Measurements from ENCODE around the gene GRAP2. TPM values are rescaled to one million over a fixed set of nuclear protein-coding genes. Genes with fewer than 3 reads are reported as not detected.

The GRAP2 gene
- total RNA-seq, 1 donor from 2014 or later, result 12.3 TPM

GRCh38 chr22:39893526-39893925, 7.4 kb upstream of the GRAP2 start, which contains the start of gene ENTHD1:
TSS of gene ENTHD1 (minus strand) at chr22:39893760. CDS start at chr22:39887748, 6,012 bp downstream.
- Histone ChIP-seq H3K36me3 (no peaks in the 10 kb centered on the region), H3K4me3 (no peak within 1 kb of the TSS), H3K27me3 (no peaks in the 10 kb centered on the region), H3K4me1 (no peaks in the 10 kb centered on the region), H3K27ac (no peak within 1 kb of the TSS), H3K9me3 (no peaks in the 10 kb centered on the region)
- DNase-seq (ENCODE audit: extremely low spot score in 2 of 2), result no peak
- TF ChIP-seq CTCF (IDR thresholded peaks at IDR 0.05) (no peak), POLR2A (IDR thresholded peaks at IDR 0.05) (no peak), POLR2AphosphoS5 (IDR thresholded peaks at IDR 0.05; ENCODE audit: insufficient read depth in 1 of 2, low read depth in 1 of 2) (no peak)
- intact Hi-C loops (cut with DNase I), result no loop called here

GRCh38 chr22:39894554-39895092, 6.3 kb upstream of the GRAP2 start:
- no peaks in the 10 kb centered on the region for H3K9me3 ChIP-seq
- no peak for DNase-seq (ENCODE audit: extremely low spot score in 2 of 2)
- H3K4me3 ChIP-seq, result no peak overlapping the region
- H3K36me3 ChIP-seq, result no peaks in the 10 kb centered on the region
- intact Hi-C loops (cut with DNase I), result no loop called here
- TF ChIP-seq CTCF (IDR thresholded peaks at IDR 0.05) (no peak), POLR2A (IDR thresholded peaks at IDR 0.05) (no peak), POLR2AphosphoS5 (IDR thresholded peaks at IDR 0.05; ENCODE audit: insufficient read depth in 1 of 2, low read depth in 1 of 2) (no peak)
- no peak overlapping the region for H3K27ac ChIP-seq
- no peaks in the 10 kb centered on the region for H3K27me3 ChIP-seq
- no peaks in the 10 kb centered on the region for H3K4me1 ChIP-seq

- no peak for TF ChIP-seq POLR2AphosphoS5 (IDR thresholded peaks at IDR 0.05; ENCODE audit: insufficient read depth in 1 of 2, low read depth in 1 of 2)
- no peak for TF ChIP-seq POLR2A (IDR thresholded peaks at IDR 0.05)
- TF ChIP-seq CTCF (IDR thresholded peaks at IDR 0.05), result no peak
- no peaks in the 10 kb centered on the region for H3K9me3 ChIP-seq
Measured at GRCh38 chr22:39895682-39896081, 5.2 kb upstream of the GRAP2 start.

GRCh38 chr22:39896313-39896996, 4.4 kb upstream of the GRAP2 start:
- Histone ChIP-seq H3K36me3 (no peaks in the 10 kb centered on the region), H3K9me3 (no peaks in the 10 kb centered on the region), H3K4me3 (no peak overlapping the region), H3K27me3 (no peaks in the 10 kb centered on the region), H3K4me1 (no peaks in the 10 kb centered on the region), H3K27ac (no peak overlapping the region)
- TF ChIP-seq CTCF (IDR thresholded peaks at IDR 0.05) (no peak), POLR2A (IDR thresholded peaks at IDR 0.05) (no peak)
- intact Hi-C loops (cut with DNase I), result no loop called here
- DNase-seq (ENCODE audit: extremely low spot score in 2 of 2), result no peak

More at GRCh38 chr22:39895682-39896081, 5.2 kb upstream of the GRAP2 start:
- DNase-seq (ENCODE audit: extremely low spot score in 2 of 2), result no peak
- intact Hi-C loops (cut with DNase I), result no loop called here
- H3K27me3 ChIP-seq, result no peaks in the 10 kb centered on the region
- no peaks in the 10 kb centered on the region for H3K4me1 ChIP-seq
- no peak overlapping the region for H3K27ac ChIP-seq
- no peaks in the 10 kb centered on the region for H3K36me3 ChIP-seq
- no peak overlapping the region for H3K4me3 ChIP-seq

GRCh38 chr22:39897841-39898240, 3.0 kb upstream of the GRAP2 start:
- Histone ChIP-seq H3K36me3 (no peaks in the 10 kb centered on the region), H3K27me3 (no peaks in the 10 kb centered on the region), H3K27ac (no peak overlapping the region), H3K4me3 (no peak overlapping the region), H3K4me1 (no peaks in the 10 kb centered on the region), H3K9me3 (no peaks in the 10 kb centered on the region)
- intact Hi-C loops (cut with DNase I), result no loop called here
- TF ChIP-seq POLR2AphosphoS5 (IDR thresholded peaks at IDR 0.05; ENCODE audit: insufficient read depth in 1 of 2, low read depth in 1 of 2), result no peak
- no peak for TF ChIP-seq CTCF (IDR thresholded peaks at IDR 0.05)
- TF ChIP-seq POLR2A (IDR thresholded peaks at IDR 0.05), result no peak
- DNase-seq (ENCODE audit: extremely low spot score in 2 of 2), result no peak

All from vagina (tissue), 2 donors.